HepG2 (cell line): ENCODE results near the gene IFT52. TPM values are rescaled to one million over a fixed set of nuclear protein-coding genes. Genes with fewer than 3 reads are reported as not detected.

Experiments
- ASH2L ChIP-seq: fragments of 300-600, 200-600 bp; sonication (generic); IDR thresholded peaks from 2 replicates; pipeline ENCODE4 v1.7.0; 2017; ENCODE audit warnings: low read depth, mild to moderate bottlenecking, moderate library complexity, mixed read lengths, low read length; ENCODE audit not compliant: insufficient read length
- FOXK1 ChIP-seq: sonication (generic); formaldehyde crosslinking; IDR thresholded peaks from 2 replicates; pipeline ENCODE4 v1.4.0; 2020; ENCODE audit warnings: low read depth, missing genetic modification reagents, borderline replicate concordance
- MIER2 ChIP-seq: IDR thresholded peaks from 2 replicates; pipeline ENCODE4 v1.6.1; 2016; ENCODE audit warnings: missing biosample characterization, missing genetic modification reagents
- NPAS2 ChIP-seq: sonication (generic); formaldehyde crosslinking; IDR thresholded peaks from 2 replicates; pipeline ENCODE4 v1.8.0; 2022; ENCODE audit warnings: mild to moderate bottlenecking, missing genetic modification reagents, borderline replicate concordance
- RBAK ChIP-seq: sonication (generic); formaldehyde crosslinking; IDR thresholded peaks from 2 replicates; pipeline ENCODE4 v1.5.1; 2020; ENCODE audit warnings: mild to moderate bottlenecking, missing genetic modification reagents
- REPIN1 ChIP-seq: sonication (generic); formaldehyde crosslinking; IDR thresholded peaks from 2 replicates; pipeline ENCODE4 v1.8.0; 2022; ENCODE audit warnings: missing genetic modification reagents, low read depth, mild to moderate bottlenecking, borderline replicate concordance
- SIX4 ChIP-seq: sonication (generic); formaldehyde crosslinking; IDR thresholded peaks from 2 replicates; pipeline ENCODE4 v1.4.0; 2020; ENCODE audit warnings: missing genetic modification reagents
- SSRP1 ChIP-seq: IDR thresholded peaks from 2 replicates; pipeline ENCODE4 v1.6.1; 2016; ENCODE audit warnings: control low read depth
- ZNF12 ChIP-seq: sonication (generic); formaldehyde crosslinking; IDR thresholded peaks from 2 replicates; pipeline ENCODE4 v1.5.0; 2020; ENCODE audit warnings: missing genetic modification reagents
- ZNF230 ChIP-seq: sonication (generic); formaldehyde crosslinking; IDR thresholded peaks from 2 replicates; pipeline ENCODE4 v1.4.0; 2020; ENCODE audit warnings: mild to moderate bottlenecking, missing genetic modification reagents
- ZNF432 ChIP-seq: sonication (generic); formaldehyde crosslinking; IDR thresholded peaks from 2 replicates; pipeline ENCODE4 v1.5.0; 2020; ENCODE audit warnings: missing genetic modification reagents, mild to moderate bottlenecking, borderline replicate concordance
- ZNF660 ChIP-seq: sonication (generic); formaldehyde crosslinking; IDR thresholded peaks from 2 replicates; pipeline ENCODE4 v1.5.1; 2020; ENCODE audit warnings: mild to moderate bottlenecking, low read depth, missing genetic modification reagents, borderline replicate concordance
- ZNF724P ChIP-seq: sonication (generic); formaldehyde crosslinking; IDR thresholded peaks from 2 replicates; pipeline ENCODE4 v1.8.0; 2022; ENCODE audit warnings: missing genetic modification reagents, borderline replicate concordance
- ZZZ3 ChIP-seq: sonication (generic); formaldehyde crosslinking; IDR thresholded peaks from 2 replicates; pipeline ENCODE4 v1.4.0; 2020; ENCODE audit warnings: missing genetic modification reagents, mild to moderate bottlenecking, borderline replicate concordance
- polyA plus RNA-seq, 8 experiments: library from polyadenylated mRNA; depleted of rRNA in 3 of 8; stranded (reverse) in 7 of 8; unstranded in 1 of 8; fragments of >200 nt; fragmentation: Illumina TruSeq in 4 of 8; extraction: Trizol in 4 of 8; gene quantifications; 2 replicates each; pipeline versions ENCODE4 v1.2.1 to v1.2.3, GENCODE V29; 2011 to 2016; ENCODE audit warnings: low read depth in 4 of 8, missing spikeins in 1 of 8, mixed read lengths in 1 of 8; ENCODE audit not compliant: insufficient read depth in 1 of 8
- total RNA-seq, 5 experiments: library from RNA; depleted of rRNA; stranded (reverse); fragments of >200 nt; fragmentation: Illumina TruSeq; extraction: Trizol; gene quantifications; 2 replicates each; pipeline ENCODE4 v1.2.3, GENCODE V29; 2016; ENCODE audit warnings: low read depth in 1 of 5
- TF ChIP-seq, protein P1 (sequence below): sonication (generic); formaldehyde crosslinking; IDR thresholded peaks from 2 replicates; pipeline ENCODE4 v1.8.1; 2023; ENCODE audit warnings: mild to moderate bottlenecking, missing genetic modification reagents
- TF ChIP-seq, protein P2 (sequence below): IDR thresholded peaks from 2 replicates; pipeline ENCODE4 v1.6.1; 2016; ENCODE audit warnings: mild to moderate bottlenecking
- TF ChIP-seq, protein P3 (sequence below): sonication (generic); formaldehyde crosslinking; IDR thresholded peaks from 2 replicates; pipeline ENCODE4 v1.4.0; 2020; ENCODE audit warnings: mild to moderate bottlenecking, low read depth, missing genetic modification reagents
- TF ChIP-seq, protein P4 (sequence below): sonication (generic); formaldehyde crosslinking; IDR thresholded peaks from 2 replicates; pipeline ENCODE4 v1.4.0; 2020; ENCODE audit warnings: missing genetic modification reagents

The IFT52 gene
- total and polyA plus RNA-seq, 2 of the 13 experiments (the other 11 are each of a cell fraction or from before 2014, with no cell fraction given), result 48.0 to 64.0 TPM

DNA sequence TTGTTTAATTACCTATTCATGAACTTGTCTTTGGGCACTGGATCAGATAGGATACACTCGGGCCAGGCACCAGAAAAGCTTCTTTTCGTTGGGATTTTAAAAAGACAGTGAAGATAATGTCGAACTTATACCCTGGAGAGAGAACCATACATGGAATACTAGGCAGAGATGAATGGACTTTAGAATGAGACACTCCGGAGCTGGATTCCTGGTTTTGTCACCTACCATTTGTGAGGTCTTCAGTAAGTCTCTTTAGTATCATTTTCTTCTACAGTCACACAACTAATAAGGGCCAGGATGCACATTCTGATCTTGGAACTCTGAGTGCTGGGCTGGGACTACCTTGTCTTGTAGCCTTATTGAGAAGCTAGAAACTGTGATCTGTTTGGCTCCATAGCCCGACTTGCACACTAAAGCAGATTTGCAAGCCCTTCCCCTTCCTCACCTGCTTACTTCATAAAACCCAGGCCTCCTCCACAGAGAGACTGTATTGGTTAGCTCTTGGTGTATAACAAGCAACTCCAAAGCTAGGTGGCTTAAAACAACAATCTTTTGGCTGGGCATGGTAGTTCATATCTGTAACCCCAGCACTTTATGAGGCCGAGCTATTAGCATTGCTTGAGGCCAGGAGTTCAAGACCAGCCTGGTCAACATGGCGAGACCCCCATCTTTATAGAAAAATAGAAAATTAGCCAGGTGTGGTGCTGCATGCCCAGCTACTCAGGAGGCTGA, 7.4 kb upstream of the IFT52 start (continued):
- TF ChIP-seq, protein P1, sequence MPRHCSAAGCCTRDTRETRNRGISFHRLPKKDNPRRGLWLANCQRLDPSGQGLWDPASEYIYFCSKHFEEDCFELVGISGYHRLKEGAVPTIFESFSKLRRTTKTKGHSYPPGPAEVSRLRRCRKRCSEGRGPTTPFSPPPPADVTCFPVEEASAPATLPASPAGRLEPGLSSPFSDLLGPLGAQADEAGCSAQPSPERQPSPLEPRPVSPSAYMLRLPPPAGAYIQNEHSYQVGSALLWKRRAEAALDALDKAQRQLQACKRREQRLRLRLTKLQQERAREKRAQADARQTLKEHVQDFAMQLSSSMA (CRISPR knock-in tag), result 0 out of 2 replicates have a peak, but pooled peaks have one; percentile 37
- TF ChIP-seq ZNF724P, result 0 out of 2 replicates have a peak, but pooled peaks have one; percentile 54
- no peak for TF ChIP-seq ZZZ3
- TF ChIP-seq SSRP1 (CRISPR knock-in tag), result 0 out of 2 replicates have a peak, but pooled peaks have one; percentile 1
- no peak for TF ChIP-seq FOXK1 (CRISPR knock-in tag)
- peak; percentile 16 for TF ChIP-seq ASH2L
- TF ChIP-seq, protein P2, sequence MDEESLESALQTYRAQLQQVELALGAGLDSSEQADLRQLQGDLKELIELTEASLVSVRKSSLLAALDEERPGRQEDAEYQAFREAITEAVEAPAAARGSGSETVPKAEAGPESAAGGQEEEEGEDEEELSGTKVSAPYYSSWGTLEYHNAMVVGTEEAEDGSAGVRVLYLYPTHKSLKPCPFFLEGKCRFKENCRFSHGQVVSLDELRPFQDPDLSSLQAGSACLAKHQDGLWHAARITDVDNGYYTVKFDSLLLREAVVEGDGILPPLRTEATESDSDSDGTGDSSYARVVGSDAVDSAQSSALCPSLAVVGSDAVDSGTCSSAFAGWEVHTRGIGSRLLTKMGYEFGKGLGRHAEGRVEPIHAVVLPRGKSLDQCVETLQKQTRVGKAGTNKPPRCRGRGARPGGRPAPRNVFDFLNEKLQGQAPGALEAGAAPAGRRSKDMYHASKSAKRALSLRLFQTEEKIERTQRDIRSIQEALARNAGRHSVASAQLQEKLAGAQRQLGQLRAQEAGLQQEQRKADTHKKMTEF (CRISPR knock-in tag), result 0 out of 2 replicates have a peak, but pooled peaks have one; percentile 7
- TF ChIP-seq ZNF660 (CRISPR knock-in tag), result no peak
- TF ChIP-seq, protein P3, sequence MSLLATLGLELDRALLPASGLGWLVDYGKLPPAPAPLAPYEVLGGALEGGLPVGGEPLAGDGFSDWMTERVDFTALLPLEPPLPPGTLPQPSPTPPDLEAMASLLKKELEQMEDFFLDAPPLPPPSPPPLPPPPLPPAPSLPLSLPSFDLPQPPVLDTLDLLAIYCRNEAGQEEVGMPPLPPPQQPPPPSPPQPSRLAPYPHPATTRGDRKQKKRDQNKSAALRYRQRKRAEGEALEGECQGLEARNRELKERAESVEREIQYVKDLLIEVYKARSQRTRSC (CRISPR knock-in tag), result peak; percentile 76; the same call in 1 of the 2 replicates
- TF ChIP-seq, protein P4, sequence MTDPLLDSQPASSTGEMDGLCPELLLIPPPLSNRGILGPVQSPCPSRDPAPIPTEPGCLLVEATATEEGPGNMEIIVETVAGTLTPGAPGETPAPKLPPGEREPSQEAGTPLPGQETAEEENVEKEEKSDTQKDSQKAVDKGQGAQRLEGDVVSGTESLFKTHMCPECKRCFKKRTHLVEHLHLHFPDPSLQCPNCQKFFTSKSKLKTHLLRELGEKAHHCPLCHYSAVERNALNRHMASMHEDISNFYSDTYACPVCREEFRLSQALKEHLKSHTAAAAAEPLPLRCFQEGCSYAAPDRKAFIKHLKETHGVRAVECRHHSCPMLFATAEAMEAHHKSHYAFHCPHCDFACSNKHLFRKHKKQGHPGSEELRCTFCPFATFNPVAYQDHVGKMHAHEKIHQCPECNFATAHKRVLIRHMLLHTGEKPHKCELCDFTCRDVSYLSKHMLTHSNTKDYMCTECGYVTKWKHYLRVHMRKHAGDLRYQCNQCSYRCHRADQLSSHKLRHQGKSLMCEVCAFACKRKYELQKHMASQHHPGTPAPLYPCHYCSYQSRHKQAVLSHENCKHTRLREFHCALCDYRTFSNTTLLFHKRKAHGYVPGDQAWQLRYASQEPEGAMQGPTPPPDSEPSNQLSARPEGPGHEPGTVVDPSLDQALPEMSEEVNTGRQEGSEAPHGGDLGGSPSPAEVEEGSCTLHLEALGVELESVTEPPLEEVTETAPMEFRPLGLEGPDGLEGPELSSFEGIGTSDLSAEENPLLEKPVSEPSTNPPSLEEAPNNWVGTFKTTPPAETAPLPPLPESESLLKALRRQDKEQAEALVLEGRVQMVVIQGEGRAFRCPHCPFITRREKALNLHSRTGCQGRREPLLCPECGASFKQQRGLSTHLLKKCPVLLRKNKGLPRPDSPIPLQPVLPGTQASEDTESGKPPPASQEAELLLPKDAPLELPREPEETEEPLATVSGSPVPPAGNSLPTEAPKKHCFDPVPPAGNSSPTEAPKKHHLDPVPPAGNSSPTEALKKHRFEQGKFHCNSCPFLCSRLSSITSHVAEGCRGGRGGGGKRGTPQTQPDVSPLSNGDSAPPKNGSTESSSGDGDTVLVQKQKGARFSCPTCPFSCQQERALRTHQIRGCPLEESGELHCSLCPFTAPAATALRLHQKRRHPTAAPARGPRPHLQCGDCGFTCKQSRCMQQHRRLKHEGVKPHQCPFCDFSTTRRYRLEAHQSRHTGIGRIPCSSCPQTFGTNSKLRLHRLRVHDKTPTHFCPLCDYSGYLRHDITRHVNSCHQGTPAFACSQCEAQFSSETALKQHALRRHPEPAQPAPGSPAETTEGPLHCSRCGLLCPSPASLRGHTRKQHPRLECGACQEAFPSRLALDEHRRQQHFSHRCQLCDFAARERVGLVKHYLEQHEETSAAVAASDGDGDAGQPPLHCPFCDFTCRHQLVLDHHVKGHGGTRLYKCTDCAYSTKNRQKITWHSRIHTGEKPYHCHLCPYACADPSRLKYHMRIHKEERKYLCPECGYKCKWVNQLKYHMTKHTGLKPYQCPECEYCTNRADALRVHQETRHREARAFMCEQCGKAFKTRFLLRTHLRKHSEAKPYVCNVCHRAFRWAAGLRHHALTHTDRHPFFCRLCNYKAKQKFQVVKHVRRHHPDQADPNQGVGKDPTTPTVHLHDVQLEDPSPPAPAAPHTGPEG, result no peak
- no peak for TF ChIP-seq NPAS2
- peak; percentile 90 for TF ChIP-seq ZNF12
- TF ChIP-seq ZNF230 (CRISPR knock-in tag), result 0 out of 2 replicates have a peak, but pooled peaks have one; percentile 38
- no peak for TF ChIP-seq ZNF432 (CRISPR knock-in tag)
- TF ChIP-seq SIX4 (CRISPR knock-in tag), result no peak
- no peak for TF ChIP-seq MIER2 (CRISPR knock-in tag)
- TF ChIP-seq REPIN1, result no peak
- TF ChIP-seq RBAK (CRISPR knock-in tag), result peak; percentile 98
